Medulla oblongata (tissue), 1 donor: ENCODE results near the gene BORA.
A peak's percentile ranks its signal among the peaks of the same experiment; 100 is the strongest.
"Not testable (repeated sequence)": the region's sequence is repeated elsewhere in the genome, so short reads cannot be mapped to it uniquely, and the experiment has no call there.

Source experiments
- DNase-seq: peaks from one replicate; pipeline ENCODE4 v3.0.0-alpha.2; 2015; ENCODE audit errors: extremely low spot score

Gene BORA

GRCh38 chr13:72763411-72763810, 35.7 kb downstream of the BORA start:
- DNase-seq, result no peak

GRCh38 chr13:72774019-72774418, 46.3 kb downstream of the BORA start:
- DNase-seq, result no peak

- DNase-seq, result peak; percentile 99
These were observed 54.0 kb downstream of the BORA start, which contains the start of the genes DIS3 and PIBF1 for GRCh38 chr13:72781451-72782439. Gene DIS3, minus strand, starts transcription at chr13:72781900. Its CDS starts 68 bp downstream, at chr13:72781832. Gene PIBF1, plus strand, starts transcription at chr13:72782133. Its CDS starts 1,337 bp downstream, at chr13:72783470.

GRCh38 chr13:72782717-72783116, 55.0 kb downstream of the BORA start:
- no peak for DNase-seq

- not testable (repeated sequence) for DNase-seq
These were observed 57.0 kb downstream of the BORA start for GRCh38 chr13:72784679-72785078.

- DNase-seq, result no peak
These were observed 61.1 kb downstream of the BORA start for GRCh38 chr13:72788831-72789230.

- DNase-seq, result no peak
These were observed 64.9 kb downstream of the BORA start for GRCh38 chr13:72792640-72793039.

- no peak for DNase-seq
These were observed 71.1 kb downstream of the BORA start for GRCh38 chr13:72798817-72799216.

GRCh38 chr13:72804301-72804700, 76.6 kb downstream of the BORA start:
- DNase-seq, result no peak
